Stimulated activated naive CD8-positive, alpha-beta T cell treated with anti-CD3 and anti-CD28 coated beads, Interleukin-15, Interleukin-2, amounts not matched to agents 100 U/mL and 50 U/mL, for 24 hours (primary cell): ENCODE data around the gene MRPL58.

Source experiments
- ATAC-seq: fragments of 150-1000 bp; cut with Tn5 transposase; one replicate; pipeline ENCODE4 v1.10.0; 2021
- DNase-seq: peaks from one replicate; pipeline ENCODE4 v3.0.0; 2021

MRPL58 gene

DNA sequence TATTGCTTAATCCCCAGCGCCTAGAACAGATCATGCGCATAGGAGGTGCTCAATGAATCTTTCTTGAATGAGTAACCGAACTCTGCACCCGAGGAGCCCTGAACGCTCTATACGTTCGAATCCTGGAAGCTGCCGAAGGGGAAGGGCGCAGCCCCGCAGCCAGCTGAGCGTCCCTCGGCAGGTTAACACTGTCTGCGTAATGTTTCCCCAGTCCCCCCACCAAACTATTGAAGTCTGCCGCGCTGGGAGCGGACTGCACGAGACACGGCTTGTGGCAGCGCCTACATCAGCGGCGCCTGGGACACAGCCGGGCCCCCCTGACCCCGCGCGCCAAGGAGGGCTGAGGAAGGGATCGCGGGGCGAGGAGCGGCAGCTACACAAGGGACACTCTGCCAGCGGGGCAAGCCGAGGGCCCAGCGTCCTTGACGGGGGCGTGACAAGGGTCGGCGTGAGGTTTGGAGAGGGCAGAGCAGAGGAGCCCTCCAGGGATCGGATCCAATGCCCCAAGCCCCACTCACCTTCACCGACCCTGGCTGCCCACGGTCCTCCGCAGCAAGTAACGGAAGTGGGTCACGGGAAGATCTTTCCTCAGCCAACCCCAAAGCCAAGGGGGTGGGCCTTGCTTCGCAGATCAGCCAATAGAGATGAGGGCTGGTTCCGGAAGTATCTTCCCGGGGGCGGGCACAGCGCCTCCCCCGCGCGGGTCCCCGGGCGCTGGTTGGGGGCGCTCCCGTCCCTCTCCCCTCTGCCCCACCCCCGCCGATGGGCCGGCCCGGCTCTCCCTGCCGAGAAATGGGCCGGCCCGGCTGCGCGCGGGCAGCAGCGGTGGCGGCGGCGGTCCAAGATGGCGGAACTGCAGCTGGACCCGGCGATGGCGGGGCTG lies 34.2 kb downstream of the MRPL58 start, which contains the start of the genes ATP5PD and KCTD2:
Gene ATP5PD, minus strand, starts transcription at position 563 of the 883 bp plus-strand sequence. CDS start 4,319 bp downstream, outside the sequence.
Gene KCTD2, plus strand, starts transcription at position 819 of the 883 bp plus-strand sequence. Its CDS starts 26 bp downstream, at position 845.
- ATAC-seq (peak; percentile 98), DNase-seq (peak; percentile 97)

DNA sequence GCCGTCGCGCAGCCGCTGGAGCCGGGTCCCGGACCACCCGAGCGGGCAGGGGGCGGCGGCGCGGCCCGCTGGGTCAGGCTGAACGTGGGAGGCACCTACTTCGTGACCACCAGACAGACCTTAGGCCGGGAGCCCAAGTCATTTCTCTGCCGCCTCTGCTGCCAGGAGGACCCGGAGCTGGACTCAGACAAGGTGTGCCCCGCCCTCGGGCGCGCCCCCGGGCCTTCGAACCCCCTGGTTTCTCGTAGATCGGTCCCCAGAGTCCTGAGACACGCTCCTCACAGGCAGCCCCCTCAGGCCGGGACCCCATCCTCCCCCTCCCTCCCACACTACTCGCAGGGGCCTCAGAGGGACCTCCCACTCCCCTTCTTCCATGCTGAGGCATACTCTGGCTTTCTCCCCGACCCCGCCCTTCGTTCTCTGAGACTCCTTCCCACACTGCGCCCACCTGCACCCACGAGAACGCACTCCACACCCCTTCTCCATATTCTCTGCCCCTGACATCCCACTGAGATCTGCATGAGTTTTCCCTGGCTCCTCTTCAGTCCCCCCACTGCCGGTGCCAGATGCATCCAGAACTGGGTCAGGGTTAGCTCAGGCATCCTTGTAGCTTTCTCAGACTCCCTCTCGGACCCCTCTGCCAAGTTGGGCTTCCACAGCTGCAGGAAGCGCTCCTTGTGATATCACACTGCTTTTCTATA lies 35.1 kb downstream of the MRPL58 start:
- DNase-seq = peak; percentile 49
- peak; percentile 1 for ATAC-seq

DNA sequence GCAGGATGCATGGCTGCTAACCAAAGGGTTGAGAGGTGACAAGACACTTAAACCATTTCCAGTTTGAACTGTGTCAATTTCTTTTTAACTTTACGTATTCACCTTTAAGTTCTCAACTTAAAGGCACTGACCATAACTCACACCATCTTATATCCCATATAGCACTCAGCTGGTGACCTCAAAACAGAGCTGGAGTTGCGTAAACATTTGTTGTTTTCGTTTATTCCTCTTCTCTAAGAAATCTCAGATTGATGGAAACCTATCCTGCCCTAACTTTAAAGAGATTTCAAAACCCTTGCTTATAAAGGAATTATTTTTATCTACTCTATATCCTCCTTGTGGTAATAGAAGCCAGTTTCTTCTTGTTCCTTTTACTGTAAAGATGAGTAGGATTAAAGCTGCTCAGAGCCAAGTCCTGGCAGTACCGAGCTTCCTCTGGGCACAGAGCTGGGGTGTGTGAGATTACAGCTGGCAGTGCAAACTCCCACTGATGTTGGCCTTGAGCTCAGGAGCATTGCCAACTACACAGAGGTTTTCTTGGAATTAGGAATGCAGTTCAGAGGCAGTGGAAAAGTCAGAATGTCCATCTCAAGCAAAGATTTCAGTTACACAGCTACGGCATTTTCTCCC lies 35.9 kb downstream of the MRPL58 start:
- no peak for ATAC-seq

GRCh38 chr17:75049057-75049456 lies 36.6 kb downstream of the MRPL58 start:
- ATAC-seq (no peak), DNase-seq (no peak)

More for the DNA sequence above, 35.9 kb downstream of the MRPL58 start:
- no peak for DNase-seq

GRCh38 chr17:75049706-75050105 lies 37.2 kb downstream of the MRPL58 start:
- ATAC-seq = no peak
- no peak for DNase-seq

- ATAC-seq (no peak), DNase-seq (no peak)
These were observed 39.5 kb downstream of the MRPL58 start for GRCh38 chr17:75051941-75052340.

DNA sequence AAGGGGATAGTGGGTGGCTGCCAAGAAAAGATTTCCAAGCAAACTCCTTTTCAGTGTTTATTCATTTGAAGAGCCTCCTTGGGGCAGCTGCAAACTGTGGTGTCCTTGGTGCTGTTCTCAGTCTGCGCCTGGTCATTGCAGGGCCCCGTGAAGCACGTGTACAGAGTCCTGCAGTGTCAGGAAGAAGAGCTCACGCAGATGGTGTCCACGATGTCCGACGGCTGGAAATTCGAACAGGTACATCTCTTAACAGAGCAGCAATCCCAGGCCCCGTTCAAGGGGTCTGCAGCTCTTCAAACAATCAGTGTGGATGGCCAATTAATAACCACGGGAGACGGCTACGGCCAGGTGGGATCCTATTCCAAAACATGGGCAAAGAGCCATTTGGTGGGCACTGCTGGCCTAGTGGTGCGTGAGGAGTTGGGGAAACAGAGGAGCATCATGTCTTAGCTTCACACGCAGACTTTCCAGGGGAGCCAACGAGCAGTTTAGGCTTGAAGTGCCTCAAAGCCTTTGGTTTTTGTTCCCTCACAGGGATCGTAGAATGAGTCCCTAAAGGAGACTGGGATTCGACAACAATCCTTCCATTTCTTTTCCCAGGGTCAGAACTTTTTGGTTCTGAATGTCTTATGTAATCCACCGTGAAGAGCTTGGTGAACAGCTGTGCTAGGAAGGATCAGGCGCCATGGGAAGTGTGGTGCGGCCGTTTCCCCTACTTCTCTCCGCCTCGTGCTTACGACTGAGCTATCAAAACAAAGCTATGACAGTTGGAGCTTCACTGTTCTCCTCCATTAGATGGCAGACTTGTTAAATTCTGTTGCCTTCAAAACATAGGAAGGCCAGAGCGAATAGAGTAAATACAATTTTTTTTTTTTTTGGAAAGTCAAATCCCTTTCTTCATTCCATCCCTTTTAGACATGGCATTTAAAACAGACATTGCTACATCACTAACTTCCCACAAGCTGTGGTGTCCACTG lies 47.2 kb downstream of the MRPL58 start:
- DNase-seq = no peak
- no peak for ATAC-seq

- DNase-seq (no peak), ATAC-seq (no peak)
These were observed 48.1 kb downstream of the MRPL58 start for GRCh38 chr17:75060434-75061054.

GRCh38 chr17:75061055-75061438 lies 48.6 kb downstream of the MRPL58 start:
- DNase-seq (no peak), ATAC-seq (no peak)

DNA sequence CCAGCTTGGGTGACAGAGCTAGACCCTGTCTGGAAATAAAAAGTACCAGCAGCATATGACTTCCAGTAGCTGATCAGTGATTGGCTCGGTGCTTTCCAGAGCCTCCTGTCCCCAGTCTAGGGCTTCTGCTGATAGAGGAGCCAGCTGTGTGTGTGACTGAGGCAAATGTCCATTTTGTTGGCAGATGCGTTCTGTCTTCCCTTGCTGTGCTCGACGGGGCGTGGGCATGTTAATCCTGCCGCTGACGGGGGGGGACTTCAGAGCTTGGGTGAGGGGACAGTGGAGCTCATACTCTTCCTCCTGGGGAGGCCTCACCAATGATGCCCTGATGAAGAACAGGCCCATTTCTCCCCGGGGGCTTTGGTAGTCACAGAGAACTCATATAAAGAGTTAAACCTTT lies 49.1 kb downstream of the MRPL58 start:
- ATAC-seq = no peak

DNA sequence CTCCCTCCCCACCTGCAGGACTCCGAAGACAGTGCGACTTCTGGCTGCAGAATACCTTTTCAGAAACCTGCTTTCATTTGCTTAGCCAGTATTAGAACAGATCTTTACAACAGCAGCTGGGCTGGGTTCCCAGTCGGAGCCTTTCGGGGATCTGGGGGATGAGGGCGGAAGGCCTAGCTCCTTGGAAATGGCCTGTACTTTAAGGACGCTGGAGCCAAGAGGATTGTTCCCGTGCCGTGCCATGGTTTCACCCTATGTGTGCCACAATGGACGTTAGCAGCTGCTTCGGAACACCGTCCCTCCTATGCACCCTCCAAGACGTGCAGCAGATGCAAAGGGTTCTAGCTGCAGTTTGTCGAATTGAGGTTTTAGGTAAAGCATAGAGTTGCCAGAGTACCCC lies 50.7 kb downstream of the MRPL58 start:
- no peak for ATAC-seq
- DNase-seq = no peak

More for the DNA sequence above, 49.1 kb downstream of the MRPL58 start:
- DNase-seq = no peak

- no peak for ATAC-seq
These were observed 51.2 kb downstream of the MRPL58 start for GRCh38 chr17:75063626-75064025.

GRCh38 chr17:75064040-75064439 lies 51.6 kb downstream of the MRPL58 start:
- no peak for ATAC-seq
- no peak for DNase-seq

More at GRCh38 chr17:75063626-75064025, 51.2 kb downstream of the MRPL58 start:
- no peak for DNase-seq

- DNase-seq = no peak
- ATAC-seq = no peak
These were observed 52.0 kb downstream of the MRPL58 start for GRCh38 chr17:75064460-75064859.

GRCh38 chr17:75064867-75065561 lies 52.5 kb downstream of the MRPL58 start:
- ATAC-seq (no peak), DNase-seq (no peak)

- ATAC-seq (peak; percentile 67), DNase-seq (no peak)
These were observed 53.2 kb downstream of the MRPL58 start for GRCh38 chr17:75065562-75066151.

DNA sequence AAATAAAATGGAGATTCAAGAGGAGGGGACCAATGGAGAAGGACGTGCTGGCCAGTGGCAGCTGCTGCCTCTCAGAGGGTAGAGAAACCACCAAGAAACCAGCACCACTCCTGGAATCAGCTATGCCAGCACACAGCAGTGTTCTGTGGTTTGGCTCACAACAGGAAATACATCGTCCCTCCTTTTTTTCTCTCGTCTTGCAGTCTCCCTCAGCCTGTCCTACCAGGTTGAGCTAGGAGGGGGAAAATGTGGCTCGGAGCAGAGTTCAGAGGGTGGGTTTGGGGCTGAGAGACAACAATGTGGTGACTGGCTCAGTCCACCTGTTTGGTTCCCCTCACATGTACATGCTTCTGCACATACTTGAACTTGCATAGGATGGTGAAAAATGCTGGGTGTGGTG lies 55.4 kb downstream of the MRPL58 start:
- DNase-seq (no peak), ATAC-seq (peak; percentile 49)

DNA sequence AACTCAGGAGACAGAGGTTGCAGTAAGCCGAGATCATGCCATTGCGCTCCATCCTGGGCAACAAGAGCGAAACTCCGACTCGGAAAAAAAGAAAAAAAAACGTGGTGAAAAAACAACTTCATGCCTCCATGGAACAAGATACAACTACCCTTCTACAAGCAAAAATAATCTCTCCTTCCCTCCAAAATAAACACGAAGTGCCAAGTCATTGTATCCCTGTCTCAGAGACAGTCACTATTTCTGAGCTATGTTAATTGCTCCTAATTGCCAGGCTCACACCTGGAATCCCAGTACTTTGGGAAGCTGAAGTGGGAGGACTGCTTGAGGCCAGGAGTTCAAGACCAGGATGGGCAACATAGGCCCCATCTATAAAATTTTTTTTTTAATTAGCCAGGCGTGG lies 56.3 kb downstream of the MRPL58 start:
- ATAC-seq (no peak), DNase-seq (no peak)

GRCh38 chr17:75069783-75070182 lies 57.3 kb downstream of the MRPL58 start:
- DNase-seq (no peak), ATAC-seq (no peak)
